Stimulated activated CD4-positive, alpha-beta T cell treated with anti-CD3 and anti-CD28 coated beads, Interleukin-1b, Interleukin-23, amount 100 ng/mL, for 48 hours (primary cell): ENCODE data around the gene PPIP5K1.

ENCODE experiments used
- DNase-seq: peaks from one replicate; pipeline ENCODE4 v3.0.0-alpha.2; 2020

PPIP5K1 gene

GRCh38 chr15:43516801-43517353 lies 73.1 kb downstream of the PPIP5K1 start:
- no peak for DNase-seq

DNA sequence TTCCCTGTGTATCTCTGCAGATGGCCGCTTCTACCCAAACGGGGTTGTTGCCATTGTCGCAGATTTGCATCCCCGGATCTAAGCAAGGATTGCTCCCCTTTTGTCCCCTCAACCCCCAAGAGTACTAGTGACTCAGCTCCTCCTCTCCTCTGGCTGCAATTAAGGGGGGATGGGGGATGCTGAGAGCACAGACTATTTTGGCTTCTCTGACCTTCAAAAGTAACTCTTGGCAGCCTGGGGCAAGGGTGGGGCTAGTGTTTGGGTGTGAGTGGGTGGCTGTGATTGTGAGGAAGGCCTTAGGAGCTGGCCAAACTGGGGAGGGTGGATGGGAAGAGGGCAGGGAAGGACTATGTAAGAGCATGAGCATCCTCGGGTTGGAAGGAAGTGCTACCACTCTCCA lies 73.8 kb downstream of the PPIP5K1 start:
- no peak for DNase-seq

- DNase-seq, result no peak
These were observed 74.3 kb downstream of the PPIP5K1 start for GRCh38 chr15:43515741-43516140.

GRCh38 chr15:43514241-43515057 lies 75.6 kb downstream of the PPIP5K1 start:
- no peak for DNase-seq

DNA sequence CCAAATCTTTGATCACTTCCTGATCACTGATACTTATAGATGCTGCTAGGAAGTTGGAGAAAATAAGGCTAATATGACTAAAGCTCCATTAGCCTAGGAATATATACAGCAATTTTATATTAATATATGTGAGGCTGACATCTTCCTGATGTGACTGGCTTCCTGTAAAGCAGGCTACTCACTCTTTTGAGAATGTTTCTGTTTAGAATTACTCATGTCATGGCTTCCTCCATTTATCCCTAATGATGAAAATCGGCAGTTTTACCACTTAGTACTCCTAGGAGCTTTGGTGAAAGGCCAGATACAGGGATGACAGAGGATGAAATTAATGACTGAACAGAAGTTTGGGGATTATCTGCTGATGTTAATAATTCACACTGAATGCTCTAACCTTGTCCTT lies 76.5 kb downstream of the PPIP5K1 start:
- no peak for DNase-seq

- DNase-seq, result peak; percentile 32
These were observed 78.8 kb downstream of the PPIP5K1 start for GRCh38 chr15:43511012-43511885.

GRCh38 chr15:43510200-43511011 lies 79.6 kb downstream of the PPIP5K1 start:
- DNase-seq, result peak; percentile 97

- DNase-seq, result no peak
These were observed 80.3 kb downstream of the PPIP5K1 start for GRCh38 chr15:43509660-43510199.

GRCh38 chr15:43508991-43509659 lies 80.9 kb downstream of the PPIP5K1 start:
- no peak for DNase-seq

GRCh38 chr15:43508421-43508820 lies 81.6 kb downstream of the PPIP5K1 start:
- no peak for DNase-seq

DNA sequence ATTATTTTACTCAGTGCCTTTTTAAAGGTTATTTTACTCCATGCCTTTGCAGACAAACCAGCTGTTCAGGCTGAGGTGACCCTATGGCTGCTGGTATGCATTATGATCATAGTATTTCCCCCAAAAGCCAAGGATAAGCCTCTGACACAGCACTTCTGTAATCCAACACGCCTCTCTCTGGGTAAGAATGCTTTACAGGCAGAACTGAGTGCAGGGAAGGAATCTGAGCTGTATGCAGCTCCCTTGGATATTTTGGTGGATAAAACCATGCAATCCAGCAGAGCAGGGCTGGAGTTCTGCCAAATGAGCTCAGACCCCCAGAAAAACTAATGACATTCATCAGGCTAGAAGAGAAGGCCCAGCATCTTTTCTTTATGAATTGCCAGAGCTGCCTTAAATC lies 84.3 kb downstream of the PPIP5K1 start:
- no peak for DNase-seq

- DNase-seq, result no peak
These were observed 90.4 kb downstream of the PPIP5K1 start for GRCh38 chr15:43499635-43500034.

DNA sequence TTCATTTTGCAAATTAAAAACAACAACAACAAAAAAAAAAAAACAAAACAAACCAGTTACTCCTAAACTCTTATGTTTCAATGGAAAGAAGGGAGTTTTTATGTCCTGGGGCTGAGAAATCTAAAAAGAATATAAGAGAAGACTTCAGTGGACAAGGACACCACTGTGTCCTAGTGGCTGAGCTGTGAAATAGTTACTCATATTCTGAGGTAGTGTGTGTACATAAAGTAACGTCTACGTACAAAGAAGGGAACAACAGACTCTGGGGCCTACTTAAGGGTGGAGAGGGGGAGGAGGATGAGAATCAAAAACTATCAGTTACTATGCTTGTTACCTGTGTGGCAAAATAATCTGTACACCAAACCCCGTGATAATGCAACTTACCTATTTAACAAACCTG lies 91.0 kb downstream of the PPIP5K1 start:
- DNase-seq, result no peak

- DNase-seq, result no peak
These were observed 96.1 kb downstream of the PPIP5K1 start for GRCh38 chr15:43493703-43494472.

GRCh38 chr15:43492673-43493601 lies 97.1 kb downstream of the PPIP5K1 start, which contains the start of gene TP53BP1:
TP53BP1 (minus strand) TSS chr15:43493156; CDS start chr15:43493043, 113 bp downstream.
- DNase-seq, result peak; percentile 96

DNA sequence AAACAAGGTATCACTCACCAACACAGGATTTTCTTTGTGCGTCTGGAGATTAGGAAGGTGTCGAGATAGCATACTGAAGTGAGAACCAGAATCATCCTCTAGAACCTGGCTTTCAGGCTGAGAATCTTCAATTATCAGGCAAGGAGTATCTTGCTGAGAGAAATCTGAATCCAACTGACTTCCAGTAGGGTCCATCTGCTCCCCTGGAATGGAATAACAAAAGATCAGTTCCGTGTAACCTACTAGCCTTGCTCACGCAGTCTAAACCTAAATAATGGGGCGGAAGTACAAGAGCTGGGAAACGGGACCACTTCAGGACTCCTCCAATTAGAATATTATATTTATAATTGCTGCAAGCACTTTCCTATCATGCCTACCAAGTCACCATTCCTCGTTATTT lies 97.7 kb downstream of the PPIP5K1 start:
- no peak for DNase-seq

DNA sequence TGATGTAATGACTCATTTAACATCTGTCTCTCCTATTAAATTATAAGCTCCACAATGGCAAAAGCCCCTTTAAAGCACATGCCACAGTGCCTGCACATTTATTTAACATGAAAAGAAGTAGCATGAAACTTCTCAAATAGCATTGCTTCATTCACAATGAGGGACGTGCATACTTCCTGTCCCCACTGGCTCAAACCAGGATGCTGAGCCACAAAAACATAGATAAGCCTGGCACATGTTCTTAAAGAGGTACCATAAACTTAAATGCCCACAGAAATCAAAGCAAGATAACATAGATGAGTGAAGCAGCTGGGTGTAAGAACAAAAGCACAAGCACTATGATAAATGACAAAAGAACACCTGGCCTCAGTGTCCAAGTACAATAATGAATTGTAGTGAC lies 100.8 kb downstream of the PPIP5K1 start:
- no peak for DNase-seq

- DNase-seq, result no peak
These were observed 101.2 kb downstream of the PPIP5K1 start for GRCh38 chr15:43488790-43489189.

- no peak for DNase-seq
These were observed 102.6 kb downstream of the PPIP5K1 start for GRCh38 chr15:43487271-43487895.
